Mammary epithelial cell (primary cell): ENCODE results near the gene TET3.

Experiments
- EZH2 ChIP-seq: IDR thresholded peaks from 2 replicates; pipeline ENCODE4 v1.6.1; 2012; ENCODE audit warnings: low read length, inconsistent platforms, borderline replicate concordance
- TF ChIP-seq, protein P1 (sequence below), 2 donors: IDR thresholded peaks in 1 of 2; conservative IDR thresholded peaks in 1 of 2; 2 replicates each; pipeline ENCODE4 v1.5.1; 2011 to 2012; ENCODE audit warnings: inconsistent platforms in 2 of 2, low read length in 2 of 2, mild to moderate bottlenecking in 2 of 2, control low read depth in 1 of 2, low read depth in 1 of 2; ENCODE audit not compliant: insufficient read depth in 1 of 2; ENCODE audit errors: extremely low read depth in 1 of 2

DNA sequence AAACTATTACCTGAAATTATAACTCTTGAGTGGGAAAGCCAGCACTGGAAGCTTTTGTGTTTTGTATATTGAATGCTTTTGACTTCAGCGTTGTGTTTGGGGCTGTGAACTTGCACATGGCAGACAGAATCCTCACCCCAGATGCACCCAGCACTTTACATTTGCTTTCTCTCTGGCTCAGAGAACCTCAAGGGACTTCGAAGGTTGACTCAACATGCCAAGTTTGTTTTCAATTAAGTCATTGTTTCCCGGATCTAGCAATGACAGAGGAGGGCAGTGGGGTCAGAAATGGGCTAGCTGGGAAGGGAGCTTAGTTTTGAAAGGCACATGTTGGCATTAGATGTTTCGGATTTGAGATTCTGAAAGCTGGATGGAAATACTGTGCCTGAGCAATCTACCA lies 22.4 kb downstream of the TET3 start:
- TF ChIP-seq, protein P1, sequence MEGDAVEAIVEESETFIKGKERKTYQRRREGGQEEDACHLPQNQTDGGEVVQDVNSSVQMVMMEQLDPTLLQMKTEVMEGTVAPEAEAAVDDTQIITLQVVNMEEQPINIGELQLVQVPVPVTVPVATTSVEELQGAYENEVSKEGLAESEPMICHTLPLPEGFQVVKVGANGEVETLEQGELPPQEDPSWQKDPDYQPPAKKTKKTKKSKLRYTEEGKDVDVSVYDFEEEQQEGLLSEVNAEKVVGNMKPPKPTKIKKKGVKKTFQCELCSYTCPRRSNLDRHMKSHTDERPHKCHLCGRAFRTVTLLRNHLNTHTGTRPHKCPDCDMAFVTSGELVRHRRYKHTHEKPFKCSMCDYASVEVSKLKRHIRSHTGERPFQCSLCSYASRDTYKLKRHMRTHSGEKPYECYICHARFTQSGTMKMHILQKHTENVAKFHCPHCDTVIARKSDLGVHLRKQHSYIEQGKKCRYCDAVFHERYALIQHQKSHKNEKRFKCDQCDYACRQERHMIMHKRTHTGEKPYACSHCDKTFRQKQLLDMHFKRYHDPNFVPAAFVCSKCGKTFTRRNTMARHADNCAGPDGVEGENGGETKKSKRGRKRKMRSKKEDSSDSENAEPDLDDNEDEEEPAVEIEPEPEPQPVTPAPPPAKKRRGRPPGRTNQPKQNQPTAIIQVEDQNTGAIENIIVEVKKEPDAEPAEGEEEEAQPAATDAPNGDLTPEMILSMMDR (conservative IDR thresholded peaks at IDR 0.05 in 1 of 2, IDR thresholded peaks at IDR 0.05 in 1 of 2; ENCODE audit: extremely low read depth in 1 of 2, insufficient read depth in 1 of 2, low read depth in 1 of 2, low read length in 2 of 2), result no peak
- no peak for TF ChIP-seq EZH2
